ENCODE results near the gene CETN2.
A peak's percentile ranks its signal among the peaks of the same experiment; 100 is the strongest.
"Not testable (repeated sequence)": the region's sequence is repeated elsewhere in the genome, so short reads cannot be mapped to it uniquely, and the experiment has no call there.

The CETN2 gene

DNA sequence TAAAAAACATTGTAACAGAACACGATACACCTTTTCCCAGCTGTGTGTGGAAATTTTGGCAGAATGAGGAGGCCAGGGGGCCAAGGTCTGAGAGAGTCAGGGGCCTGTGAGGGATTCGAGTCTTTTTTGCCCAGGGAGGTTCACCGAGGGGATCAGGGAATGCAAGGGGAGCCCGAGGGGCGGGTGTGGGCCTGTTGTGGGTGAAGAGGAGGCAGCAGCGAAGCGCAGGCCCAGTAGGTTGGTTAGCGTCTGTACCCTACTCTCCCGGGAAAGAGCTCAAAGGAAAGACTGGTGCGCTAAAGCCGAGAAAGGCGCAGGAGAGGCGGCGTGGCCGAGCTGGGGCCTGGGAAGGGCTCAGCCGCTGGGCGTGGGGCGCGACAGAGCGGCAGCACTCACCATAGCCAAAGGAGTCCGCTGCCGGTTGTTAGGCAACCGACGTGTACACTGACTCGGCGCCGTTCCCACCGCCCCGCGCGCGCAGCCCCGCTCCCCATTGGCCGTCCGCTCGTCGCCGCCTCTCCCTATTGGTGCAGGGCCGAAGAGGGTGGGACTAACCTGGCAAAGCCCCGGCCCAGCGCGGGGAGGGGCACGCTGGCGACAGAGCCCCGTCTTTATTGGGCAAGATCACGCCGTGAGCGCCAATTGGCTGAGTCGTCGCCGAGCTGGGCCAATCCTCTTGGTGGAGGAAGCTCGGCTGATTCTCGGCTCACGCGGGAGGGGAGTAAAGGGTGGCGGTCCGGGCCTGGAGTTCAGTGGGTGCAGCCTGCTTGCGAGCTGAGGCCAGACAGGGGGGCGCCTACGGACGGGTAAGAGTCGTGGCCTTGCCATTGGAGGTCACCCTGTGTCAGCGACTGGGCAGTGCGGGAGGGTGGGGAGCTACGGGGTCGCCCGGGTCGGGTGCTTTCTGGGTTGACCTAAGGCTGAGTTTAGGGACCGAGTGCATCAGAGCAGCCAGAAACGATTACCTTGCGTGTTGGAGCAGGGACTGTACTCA lies at the start of gene CETN2, which contains the start of gene NSDHL:
CETN2 (minus strand) TSS at position 446 of the 994 bp plus-strand sequence; CDS start at position 399, 47 bp downstream.
NSDHL (plus strand) TSS at position 752 of the 994 bp plus-strand sequence. CDS start 15,262 bp downstream, outside the sequence.
- peak; percentile 93 for DNase-seq (ENCODE audit: low spot score)

DNA sequence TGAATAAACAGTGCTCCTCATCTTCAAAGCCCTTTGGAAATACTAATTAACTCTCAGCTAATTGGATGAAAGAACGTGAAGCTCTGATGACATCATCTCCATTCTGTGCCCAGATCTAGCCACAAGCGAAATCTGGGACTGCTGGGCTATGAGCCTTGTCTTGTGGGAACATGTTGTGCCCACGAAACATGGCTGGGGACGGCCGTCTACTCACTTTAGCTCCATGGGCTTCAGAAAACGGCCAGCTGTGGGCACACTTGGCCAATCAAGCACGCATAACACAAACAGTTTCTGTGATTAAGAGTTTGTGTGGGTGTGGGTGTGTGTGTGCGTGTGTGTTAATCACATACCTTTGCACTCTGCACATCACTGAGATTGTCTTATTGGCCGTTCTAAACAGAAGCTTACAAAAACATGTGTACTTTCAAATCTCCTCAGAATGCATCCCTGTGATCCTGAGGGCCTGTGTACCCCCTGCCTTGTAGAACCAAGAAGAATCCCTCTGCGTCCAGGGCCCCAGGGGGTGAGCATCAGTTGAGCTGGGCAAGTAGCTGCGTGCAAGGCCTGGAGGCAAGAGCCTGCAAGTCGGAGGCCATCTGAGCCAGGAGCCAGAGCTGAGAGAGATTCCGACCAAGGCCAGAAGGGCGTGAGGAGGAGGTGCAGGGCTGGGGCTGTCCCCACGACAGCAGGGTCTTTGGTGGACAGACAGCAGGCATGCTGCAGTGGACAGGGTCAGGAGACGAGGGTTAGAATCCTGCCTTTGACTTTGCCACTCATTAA lies 48.6 kb upstream of the CETN2 start:
- DNase-seq (ENCODE audit: low spot score) = no peak

DNA sequence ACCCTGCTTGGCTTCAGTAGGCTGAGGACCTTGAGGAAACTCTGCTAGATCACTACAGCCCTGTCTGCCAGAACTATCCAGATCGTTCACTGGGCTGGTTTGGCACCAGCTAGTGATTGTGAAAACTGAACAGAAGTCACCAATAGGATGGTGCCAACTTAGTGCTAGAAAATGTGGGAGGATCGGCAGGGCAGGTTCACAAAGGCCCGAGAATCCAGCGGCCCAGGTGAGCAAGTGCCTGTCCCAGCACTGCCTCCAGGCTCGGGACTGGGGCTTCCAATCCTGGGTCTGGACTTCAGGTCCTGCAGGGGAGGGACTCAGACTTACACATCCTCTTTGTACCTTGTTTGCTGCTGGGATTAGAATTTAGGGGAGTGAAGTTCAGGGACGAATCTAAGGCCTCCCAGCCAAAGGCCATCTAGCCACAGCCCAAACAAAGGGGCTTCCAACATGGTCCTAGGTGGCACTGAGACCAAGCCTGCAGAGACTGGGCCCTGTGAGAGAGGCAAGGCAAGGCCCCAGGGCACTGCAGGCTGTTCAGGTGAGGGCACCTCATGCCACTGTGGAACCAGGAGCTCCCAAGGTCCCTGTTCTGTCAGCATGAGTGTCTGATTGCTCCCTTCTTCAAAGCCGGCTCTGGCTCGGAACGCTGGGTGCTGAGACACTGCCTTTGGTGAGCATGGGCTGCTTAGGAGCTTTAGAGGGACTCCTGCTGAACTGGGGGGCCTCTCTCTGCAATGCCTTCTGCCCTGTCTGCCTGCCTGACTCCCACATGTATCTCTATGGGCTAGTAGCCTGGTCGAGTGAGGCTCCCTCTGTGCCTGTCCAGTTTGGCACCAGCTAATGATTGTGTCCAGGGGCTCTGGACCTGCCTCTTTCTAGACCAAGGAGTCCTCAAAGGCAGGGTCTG lies 46.6 kb upstream of the CETN2 start:
- DNase-seq (ENCODE audit: low spot score) = no peak

DNA sequence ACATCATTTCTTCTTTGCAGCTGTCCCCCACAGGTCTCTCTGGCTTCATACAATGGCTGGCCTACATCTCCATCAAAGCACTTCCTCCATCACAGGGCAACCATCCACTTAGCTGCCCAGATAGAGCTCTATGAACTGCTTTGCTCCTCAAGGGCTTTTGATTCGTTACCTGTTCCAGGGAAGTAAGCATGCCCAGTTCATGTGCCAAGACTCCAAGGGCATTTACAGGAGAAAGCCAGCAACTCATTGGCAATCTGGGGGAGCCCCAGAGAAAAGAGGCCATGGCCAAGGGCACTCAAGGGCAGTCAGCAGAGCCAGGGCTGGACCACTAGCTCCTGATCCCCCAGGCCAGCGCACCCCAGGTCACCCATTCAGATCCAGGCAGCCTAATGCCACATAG lies 42.8 kb upstream of the CETN2 start:
- DNase-seq (ENCODE audit: low spot score) = no peak

DNA sequence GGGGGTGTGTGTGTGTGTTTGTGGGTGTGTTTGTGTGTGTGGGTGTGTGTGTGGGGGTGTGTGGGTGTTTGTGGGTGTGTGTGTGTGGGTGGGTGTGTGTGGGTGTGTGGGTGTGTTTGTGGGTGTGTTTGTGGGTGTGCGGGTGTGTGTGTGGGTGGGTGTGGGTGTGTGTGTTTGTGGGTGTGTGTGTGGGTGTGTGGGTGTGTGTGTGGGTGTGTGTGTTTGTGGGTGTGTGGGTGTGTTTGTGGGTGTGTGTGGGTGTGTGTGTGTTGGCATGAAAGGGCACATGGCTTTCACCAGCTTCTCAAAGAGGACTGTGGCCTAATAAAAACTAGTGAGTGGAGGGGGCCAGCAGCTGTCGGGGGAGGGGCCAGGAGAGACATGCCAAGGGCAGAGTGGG lies 42.0 kb upstream of the CETN2 start:
- DNase-seq (ENCODE audit: low spot score) = no peak

DNA sequence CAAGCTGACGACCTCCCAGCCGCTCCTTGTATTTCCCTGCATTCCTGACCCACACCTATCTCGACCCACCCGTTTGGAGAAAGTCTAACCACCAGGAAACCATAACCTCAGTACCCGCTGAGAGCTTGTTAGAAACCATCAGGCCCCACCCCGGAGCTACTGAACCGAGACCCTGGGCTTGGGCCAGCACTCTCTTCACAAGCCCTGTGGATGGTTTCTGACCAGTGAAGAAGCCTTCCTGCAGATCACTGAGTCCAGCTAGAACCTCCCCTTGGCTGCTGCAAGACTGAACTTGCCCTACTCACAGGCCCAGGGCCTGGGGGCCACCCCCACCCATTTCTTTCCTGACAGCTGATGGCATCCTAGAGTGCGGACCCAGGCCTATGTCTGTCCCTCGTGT lies 40.7 kb upstream of the CETN2 start:
- no peak for DNase-seq (ENCODE audit: low spot score)

DNA sequence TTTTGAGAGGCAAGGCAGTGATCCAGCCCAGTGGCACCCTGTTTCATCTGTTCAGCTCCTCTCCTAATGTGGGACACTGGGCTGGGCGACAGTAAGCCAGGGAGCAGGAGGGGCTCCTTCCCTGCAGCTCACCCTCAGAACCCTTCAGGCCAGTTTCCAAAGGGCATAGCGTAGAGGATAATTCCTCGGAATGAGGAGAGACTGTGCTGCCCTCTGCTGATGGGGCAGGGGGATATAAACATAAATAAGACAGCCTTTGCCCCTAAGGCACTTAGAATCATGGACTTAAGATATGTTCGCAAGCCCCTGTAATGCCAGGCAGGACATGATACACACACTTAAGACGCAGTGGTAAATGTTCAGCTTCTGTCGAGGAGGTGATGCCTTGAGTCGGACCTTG lies 39.4 kb upstream of the CETN2 start:
- no peak for DNase-seq (ENCODE audit: low spot score)

DNA sequence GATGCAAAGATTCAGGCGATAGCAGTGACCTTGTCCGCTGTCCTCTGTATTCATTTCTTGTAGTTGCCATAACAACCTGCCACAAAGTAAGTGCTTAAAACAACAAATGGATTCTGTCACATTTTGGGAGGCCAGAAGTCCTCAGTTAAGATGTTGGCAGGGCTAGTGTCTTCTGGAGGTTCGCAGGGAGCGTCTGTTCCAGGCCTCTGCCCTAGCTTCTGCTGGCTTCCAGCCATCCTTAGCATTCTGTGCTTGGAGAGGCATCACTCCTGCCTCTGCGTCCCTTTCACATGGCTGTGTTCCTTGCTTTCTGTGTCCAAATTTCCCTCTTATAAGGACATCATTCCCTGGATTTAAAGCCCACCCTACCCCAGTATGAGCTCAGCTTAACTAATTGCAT lies 35.8 kb upstream of the CETN2 start:
- DNase-seq (ENCODE audit: low spot score) = no peak

DNA sequence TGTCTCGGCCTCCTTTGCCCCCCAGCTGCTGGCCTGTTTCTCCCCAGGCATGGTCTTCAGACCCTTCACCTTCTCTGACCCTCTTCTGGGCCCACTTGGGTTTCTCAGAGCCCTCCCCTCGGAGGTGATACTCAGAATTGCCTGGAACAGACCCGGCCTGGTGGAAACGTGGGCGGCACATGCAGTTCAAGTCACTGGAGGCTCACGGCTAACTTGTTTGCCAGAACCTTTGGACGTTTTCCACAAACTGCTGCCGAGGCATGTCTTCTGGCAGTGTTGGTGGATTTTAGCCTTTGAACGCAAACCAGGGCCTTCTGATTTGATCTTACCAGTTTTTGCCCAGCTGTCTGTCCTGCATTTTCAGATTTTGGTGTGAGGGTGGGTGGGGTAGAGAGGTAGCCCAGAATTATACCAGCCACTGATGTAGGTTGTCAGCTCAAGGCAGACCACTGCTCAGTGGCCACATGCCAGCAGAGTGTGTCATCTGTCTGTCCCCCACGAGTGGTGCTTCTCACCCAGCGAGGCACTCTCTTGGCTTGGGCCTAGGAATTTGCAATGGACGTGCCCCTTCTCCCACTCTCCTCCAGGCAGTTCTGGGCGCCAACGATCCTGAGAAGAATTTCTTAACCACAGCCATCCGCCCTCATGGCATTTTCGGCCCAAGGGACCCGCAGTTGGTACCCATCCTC lies 34.8 kb upstream of the CETN2 start:
- no peak for DNase-seq (ENCODE audit: low spot score)

DNA sequence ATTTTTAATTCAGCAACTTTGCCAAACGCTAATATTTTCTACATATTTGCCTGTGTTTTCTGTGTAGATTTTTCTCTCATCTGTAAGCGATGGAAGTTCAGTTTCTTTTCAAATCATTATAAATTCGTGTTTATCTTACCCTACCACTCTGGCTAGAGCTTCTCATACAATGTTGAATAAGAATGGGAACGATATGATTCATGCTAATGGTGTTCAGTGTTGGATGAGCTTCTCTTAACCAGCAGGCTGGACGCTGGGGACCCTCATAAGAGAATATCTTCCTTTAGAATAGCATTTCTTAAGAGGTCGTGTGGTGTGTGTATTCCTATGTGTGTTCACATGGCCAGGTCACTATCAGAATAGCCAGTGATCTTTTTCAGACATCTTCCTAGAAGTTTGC lies 31.3 kb upstream of the CETN2 start:
- DNase-seq (ENCODE audit: low spot score) = no peak

DNA sequence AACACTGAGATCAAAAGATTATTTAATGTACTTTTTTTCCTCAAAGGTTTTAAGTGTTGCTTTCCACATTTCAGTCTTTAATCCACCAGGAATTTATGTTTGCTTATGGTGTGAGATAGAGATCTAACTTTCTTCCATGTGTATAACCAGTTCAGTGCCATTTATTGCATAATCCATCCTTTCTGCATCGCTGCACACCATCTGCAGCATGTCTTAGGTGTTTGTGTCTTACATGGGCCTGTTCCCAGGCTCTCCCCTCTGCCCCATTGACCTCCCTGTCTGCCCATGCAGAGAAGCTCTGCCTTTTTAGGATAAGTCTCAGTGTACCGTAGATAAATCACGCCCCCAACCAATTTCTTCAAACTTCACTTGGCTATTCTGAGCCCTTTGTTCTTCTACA lies 30.6 kb upstream of the CETN2 start:
- no peak for DNase-seq (ENCODE audit: low spot score)

DNA sequence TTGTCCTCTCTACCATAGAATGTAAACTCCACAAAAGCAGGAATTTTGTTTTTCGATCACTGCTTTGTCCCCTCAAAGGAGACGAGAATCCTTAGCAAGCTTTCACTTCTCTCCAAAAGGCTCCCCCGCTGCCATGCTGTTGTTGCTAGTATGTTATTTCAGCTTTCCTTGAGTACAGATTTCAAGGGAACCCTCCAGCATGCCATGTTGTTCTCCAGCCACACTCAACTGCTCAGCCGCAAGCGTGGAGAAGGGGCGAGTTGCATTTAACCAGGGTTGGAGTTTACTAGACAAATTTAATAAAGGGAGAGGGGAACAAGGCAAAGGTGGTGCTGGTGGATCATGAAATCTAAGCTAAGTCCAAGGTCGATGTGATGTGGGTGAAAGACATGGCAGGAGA lies 23.4 kb upstream of the CETN2 start:
- no peak for DNase-seq (ENCODE audit: low spot score)

DNA sequence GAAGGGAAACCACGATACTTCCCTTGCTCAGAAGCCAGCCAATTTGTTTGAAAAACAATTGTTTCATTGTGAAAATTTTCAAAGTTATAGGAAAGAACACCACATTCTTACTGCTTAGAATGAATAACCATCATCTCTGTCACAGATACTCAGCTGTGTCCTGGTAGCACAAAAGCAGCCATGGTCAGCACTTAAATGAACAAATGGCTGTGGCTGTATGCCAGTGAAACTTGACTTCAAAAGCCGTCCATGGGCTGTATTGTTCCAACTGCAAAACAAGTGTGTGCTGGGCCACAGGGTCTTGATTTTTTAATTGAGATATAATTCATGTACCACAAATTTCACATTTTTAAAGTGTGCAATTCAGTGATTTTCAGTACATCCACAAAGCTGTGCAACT lies 19.9 kb upstream of the CETN2 start:
- DNase-seq (ENCODE audit: low spot score) = no peak

DNA sequence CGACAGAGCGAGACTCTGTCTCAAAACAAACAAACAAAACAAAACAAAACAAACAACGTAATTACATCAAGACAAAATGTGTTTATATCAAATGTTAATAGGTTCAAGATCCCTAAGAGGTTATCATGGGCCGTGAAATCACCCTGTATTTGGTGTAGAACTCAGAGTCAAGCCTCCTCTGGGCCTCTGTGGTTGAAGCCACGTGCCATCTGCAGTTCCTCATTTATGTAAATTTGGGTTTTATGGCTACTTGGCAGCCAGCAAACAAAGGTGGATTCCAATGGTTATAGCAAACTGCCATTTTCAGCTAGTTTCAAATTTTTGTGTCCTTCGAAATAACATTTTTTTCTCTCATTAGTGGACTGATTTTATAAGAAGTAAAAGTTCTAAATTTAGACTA lies 16.7 kb upstream of the CETN2 start:
- DNase-seq (ENCODE audit: low spot score) = no peak

DNA sequence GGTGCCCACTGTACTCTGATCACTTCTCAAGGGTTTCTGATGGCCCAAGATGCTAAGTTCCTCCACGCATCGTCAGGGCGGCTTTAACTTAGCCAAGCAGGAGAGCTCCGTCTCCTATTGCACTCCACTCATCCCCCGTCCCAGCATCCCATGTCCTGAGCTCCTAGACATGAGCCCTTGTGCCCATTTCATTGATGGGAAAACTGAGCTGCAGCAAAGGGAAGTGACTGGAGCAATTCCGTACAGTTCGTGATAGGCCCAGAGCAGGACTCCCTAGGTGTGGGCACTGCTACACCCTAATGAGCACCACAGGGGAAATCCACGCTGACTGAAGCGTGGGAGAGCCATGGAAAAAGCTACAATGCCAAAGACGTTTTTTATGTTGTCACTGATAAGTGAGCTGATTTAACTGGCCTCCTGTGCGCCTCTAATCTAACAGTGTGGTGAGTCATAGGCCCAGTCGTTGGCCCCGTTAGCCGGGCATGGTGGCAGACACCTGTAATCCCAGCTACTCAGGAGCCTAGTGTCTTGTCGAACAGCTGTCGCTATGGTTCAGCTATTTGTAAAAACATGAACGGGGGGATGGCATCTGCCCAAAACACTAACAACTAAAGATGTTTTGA lies 15.2 kb upstream of the CETN2 start:
- no peak for DNase-seq (ENCODE audit: low spot score)

DNA sequence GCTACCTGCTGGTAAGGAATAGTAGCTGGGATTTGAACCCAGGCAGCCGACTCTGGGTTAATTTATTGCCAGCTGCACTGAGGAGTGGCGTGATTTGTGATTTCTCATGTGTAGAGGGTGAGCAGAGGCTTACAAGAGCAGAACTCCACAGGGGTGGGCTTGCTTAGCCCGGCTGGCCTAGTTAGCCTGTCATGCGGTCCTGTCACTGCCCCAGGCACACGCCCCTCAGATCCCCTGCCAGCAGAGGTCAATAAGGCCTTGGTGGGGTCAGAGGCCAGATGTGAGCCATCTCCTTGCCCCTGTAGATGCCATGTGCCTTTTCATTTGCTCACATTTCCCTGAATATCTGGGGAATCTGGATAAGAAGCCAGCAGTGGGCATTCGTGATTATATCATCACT lies 13.7 kb upstream of the CETN2 start:
- no peak for DNase-seq (ENCODE audit: low spot score)

DNA sequence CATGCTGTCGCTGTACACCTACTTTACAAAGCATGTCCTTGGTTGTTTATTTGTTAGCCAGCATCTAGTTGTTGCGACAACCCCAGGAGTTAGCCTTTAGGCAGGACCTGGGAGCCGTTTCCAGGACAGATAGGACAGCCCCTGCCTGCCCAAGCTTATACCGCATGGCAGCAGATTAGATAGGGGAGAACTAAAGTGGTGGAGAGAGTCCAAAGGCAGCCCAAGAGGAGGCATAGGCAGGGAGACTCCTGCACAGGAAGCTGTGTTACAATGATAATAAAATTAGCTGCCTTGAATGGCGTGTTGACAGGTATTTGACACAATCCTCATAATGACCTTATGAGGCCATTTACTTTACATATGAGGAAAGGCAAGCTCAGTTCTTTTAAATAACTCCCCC lies 13.3 kb upstream of the CETN2 start:
- no peak for DNase-seq (ENCODE audit: low spot score)

DNA sequence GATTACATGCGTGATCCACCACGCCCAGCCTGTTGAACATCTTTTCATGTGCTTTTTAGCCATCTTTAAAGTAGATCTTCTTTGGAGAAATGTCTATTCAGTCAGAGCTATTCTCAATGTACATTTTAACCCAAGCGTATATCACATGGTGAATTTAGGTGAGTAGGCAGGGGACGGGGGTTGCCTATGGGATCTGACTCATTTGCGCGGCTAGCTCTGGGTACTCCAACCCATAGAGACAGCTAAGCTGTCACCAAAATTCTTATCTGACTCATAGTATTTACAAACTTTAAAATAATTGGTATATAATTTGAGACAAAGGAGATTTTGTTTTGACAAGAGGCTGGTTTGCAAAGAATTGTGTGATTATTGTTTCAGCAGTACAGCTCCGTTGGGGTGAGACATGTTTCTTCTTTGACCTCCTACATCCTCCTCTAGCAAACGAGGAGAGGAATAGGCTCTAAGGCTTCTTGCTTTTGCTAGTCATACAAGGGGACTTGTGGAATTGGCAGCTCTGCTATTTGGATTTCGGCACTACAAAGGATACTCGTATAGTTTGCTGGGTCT lies 12.3 kb upstream of the CETN2 start:
- DNase-seq (ENCODE audit: low spot score) = no peak

DNA sequence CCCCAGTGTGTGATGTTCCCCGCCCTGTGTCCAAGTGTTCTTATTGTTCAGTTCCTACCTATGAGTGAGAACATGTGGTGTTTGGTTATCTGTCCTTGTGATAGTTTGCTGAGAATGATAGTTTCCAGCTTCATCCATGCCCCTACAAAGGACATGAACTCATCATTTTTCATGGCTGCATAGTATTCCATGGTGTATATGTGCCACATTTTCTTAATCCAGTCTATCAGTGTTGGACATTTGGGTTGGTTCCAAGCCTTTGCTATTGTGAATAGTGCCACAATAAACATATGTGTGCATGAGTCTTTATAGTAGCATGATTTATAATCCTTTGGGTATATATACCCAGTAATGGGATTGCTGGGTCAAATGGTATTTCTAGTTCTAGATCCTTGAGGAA lies 4.9 kb upstream of the CETN2 start:
- DNase-seq (ENCODE audit: low spot score) = not testable (repeated sequence)

DNA sequence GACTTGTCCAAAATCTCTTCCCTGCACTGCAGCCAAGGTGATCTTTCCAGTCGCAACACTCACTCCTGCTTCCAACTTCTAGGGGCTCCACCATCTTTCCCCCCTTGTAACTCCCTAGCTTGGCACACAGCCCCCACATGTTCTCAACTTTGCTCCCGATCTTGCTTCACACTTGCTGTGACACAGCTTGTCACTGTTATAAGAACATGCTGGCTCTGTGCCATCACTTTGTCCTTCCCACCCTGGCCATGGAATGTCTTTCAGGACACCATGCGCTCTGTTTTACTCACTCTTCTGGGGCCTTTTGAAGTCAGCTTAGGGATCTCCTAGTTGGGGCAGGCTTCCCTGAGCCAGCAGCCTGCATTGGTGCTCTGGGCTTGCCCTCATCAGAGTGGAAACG lies 2.8 kb upstream of the CETN2 start:
- no peak for DNase-seq (ENCODE audit: low spot score)

DNA sequence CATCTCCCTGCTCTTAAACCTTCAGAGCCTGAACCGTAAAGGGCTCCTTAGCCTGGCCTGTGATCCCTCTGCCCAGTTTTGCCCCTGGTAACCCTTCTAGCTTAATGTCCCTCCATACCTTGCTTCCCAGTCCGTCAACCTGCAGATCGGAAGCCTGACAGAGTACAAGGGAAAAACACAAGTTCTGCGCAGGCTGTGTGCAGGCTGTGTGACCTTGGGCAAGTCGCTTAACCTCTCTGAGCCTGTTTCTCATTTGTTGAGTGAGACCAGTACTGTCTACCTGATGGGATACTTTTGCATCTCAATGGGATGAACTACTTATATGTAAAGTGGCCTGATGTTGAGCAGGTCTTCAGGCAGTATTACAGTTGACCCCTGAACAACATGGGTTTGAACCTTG lies 2.0 kb upstream of the CETN2 start:
- DNase-seq (ENCODE audit: low spot score) = no peak
